Bone marrow (tissue), 2 donors: ENCODE data around the gene KIF3C.
"Not testable (repeated sequence)": the region's sequence is repeated elsewhere in the genome, so short reads cannot be mapped to it uniquely, and the experiment has no call there.

Source experiments
- DNase-seq, 2 donors: peaks; one replicate each; lab custom pipeline; 2025; lab: John Stamatoyannopoulos, UW

KIF3C gene

GRCh38 chr2:25982273-25982967, at the start of gene KIF3C:
Gene KIF3C, minus strand, starts transcription at chr2:25982497. Its CDS starts 580 bp downstream, at chr2:25981917.
- DNase-seq, result peak; percentile 46 to 57

GRCh38 chr2:26028083-26028482, 45.8 kb upstream of the KIF3C start:
- DNase-seq, result not testable (repeated sequence)

- DNase-seq, result no peak
These were observed 43.2 kb upstream of the KIF3C start for GRCh38 chr2:26025509-26025908.

GRCh38 chr2:26024260-26024659, 42.0 kb upstream of the KIF3C start:
- DNase-seq, result no peak

GRCh38 chr2:26020231-26020640, 37.9 kb upstream of the KIF3C start:
- no peak for DNase-seq

- DNase-seq, result peak in 1 of 2 donors; percentile 14
These were observed 36.1 kb upstream of the KIF3C start for GRCh38 chr2:26018184-26019055.

- no peak for DNase-seq
These were observed 35.3 kb upstream of the KIF3C start for GRCh38 chr2:26017464-26018183.

- not testable (repeated sequence) for DNase-seq
These were observed 34.4 kb upstream of the KIF3C start for GRCh38 chr2:26016706-26017045.

- DNase-seq, result no peak
These were observed 33.9 kb upstream of the KIF3C start for GRCh38 chr2:26016012-26016705.

GRCh38 chr2:26013668-26014067, 31.4 kb upstream of the KIF3C start:
- no peak for DNase-seq

GRCh38 chr2:26011990-26012856, 29.9 kb upstream of the KIF3C start:
- peak in 1 of 2 donors; percentile 16 for DNase-seq

- no peak for DNase-seq
These were observed 29.3 kb upstream of the KIF3C start for GRCh38 chr2:26011609-26011989.

GRCh38 chr2:26010943-26011342, 28.6 kb upstream of the KIF3C start:
- DNase-seq, result no peak

GRCh38 chr2:26009567-26009963, 27.3 kb upstream of the KIF3C start:
- DNase-seq, result no peak

- DNase-seq, result peak; percentile 78 to 94
These were observed 26.7 kb upstream of the KIF3C start for GRCh38 chr2:26008851-26009566.

GRCh38 chr2:26008095-26008494, 25.8 kb upstream of the KIF3C start:
- no peak for DNase-seq

GRCh38 chr2:26002632-26003310, 20.5 kb upstream of the KIF3C start:
- DNase-seq, result peak; percentile 29 to 70

GRCh38 chr2:26001743-26002351, 19.6 kb upstream of the KIF3C start:
- peak in 1 of 2 donors; percentile 60 for DNase-seq

GRCh38 chr2:26000561-26001082, 18.3 kb upstream of the KIF3C start:
- no peak for DNase-seq
